ENCODE results near the gene POLE3. TPM values are rescaled to one million over a fixed set of nuclear protein-coding genes. Genes with fewer than 3 reads are reported as not detected.
"Not testable (repeated sequence)": the region's sequence is repeated elsewhere in the genome, so short reads cannot be mapped to it uniquely, and the experiment has no call there.

POLE3 gene
- total RNA-seq, 5 donors from 2014 or later (not counting 1 experiment from before 2014, with no cell fraction given) = 47.2 to 59.1 (median 50.6) TPM

DNA sequence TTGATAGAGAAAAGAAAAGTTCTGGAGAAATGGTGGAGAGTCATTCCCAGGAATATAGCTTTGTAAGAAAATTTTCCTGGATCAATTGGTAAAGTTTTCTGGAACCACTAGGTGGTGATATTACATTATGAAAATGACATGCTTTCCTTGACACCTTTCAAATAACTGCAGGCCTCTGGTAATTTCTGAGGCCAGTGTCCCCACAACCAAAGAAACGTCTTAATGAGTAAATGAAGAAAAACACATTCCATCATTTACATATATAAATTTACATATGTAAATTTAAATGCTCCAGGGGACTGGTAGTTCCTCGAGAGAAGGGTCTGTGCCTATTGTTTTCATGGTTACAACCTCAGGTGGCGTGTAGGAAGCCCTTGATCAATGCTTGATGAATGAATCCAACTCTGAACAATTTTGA lies 35.9 kb upstream of the POLE3 start:
- no peaks in the 10 kb centered on the region for H3K4me1 ChIP-seq (ENCODE audit: control insufficient read depth in 1 of 2, extremely low read depth in 1 of 2, insufficient read depth in 2 of 2, low read length in 2 of 2)
- no peak overlapping the region for H3K4me3 ChIP-seq (ENCODE audit: control insufficient read depth in 1 of 2, extremely low read depth in 1 of 2, low read length in 1 of 2)
- peaks cover 0 to 3% of the 10 kb centered on the region in 2 experiments for H3K27me3 ChIP-seq (replicated peaks in 1 of 2; ENCODE audit: control insufficient read depth in 2 of 2, extremely low read depth in 1 of 2, insufficient read depth in 2 of 2, low read length in 1 of 2)
- peak in 3 of 35 experiments; percentile 2 to 66 (median 7) for DNase-seq
- no peak for ATAC-seq (replicated peaks in 1 of 4)
- WGBS (ENCODE audit: insufficient coverage) = 95% methylated on average over 2 of the region's 3 CpGs
- no peaks in the 10 kb centered on the region for H3K9me3 ChIP-seq
- Mint-ChIP-seq H3K36me3 (no peaks in the 10 kb centered on the region), H3K4me1 (peaks cover 0 to 5% (median 2%) of the 10 kb centered on the region in 3 donors), H3K9me3 (no peaks in the 10 kb centered on the region), H3K27ac (no peak overlapping the region), H3K27me3 (no peaks in the 10 kb centered on the region), H3K4me3 (no peak overlapping the region)
- no peaks in the 10 kb centered on the region for H3K36me3 ChIP-seq (ENCODE audit: control insufficient read depth in 2 of 2, extremely low read depth in 1 of 2, insufficient read depth in 1 of 2, low read length in 1 of 2)
- POLR2A ChIA-PET = no interaction called here
- CTCF ChIA-PET = interaction anchor here (0.6 to 3.2 kb wide), 21 partner anchors 13 to 212 kb away, joined by 3 to 29 read pairs (median 6); partner anchors contain the start of genes C9orf43 (in 1 of the 2), CDC26 (in 1 of the 2) and POLE3 (in 1 of the 2)
- H3K27ac ChIP-seq (ENCODE audit: low read length) = no peak overlapping the region

DNA sequence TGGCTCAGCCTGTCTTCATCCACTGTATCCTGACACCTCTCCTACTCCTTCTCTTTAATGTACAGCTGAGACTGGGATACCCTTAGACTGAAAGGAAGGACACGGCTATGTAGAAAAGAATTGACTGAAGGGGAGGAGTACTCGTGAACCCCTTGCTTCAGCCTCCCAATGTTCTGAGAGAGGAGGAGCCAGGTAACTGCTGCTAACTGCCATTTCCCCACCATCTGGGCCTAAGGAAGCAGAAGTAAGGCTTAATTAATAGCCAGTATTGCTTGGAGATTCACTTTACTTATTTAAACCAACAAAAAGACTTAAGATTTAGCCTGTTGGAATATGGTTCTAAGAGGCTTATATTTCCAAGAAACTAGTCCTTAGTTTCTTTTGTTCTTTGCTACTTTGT lies 34.3 kb upstream of the POLE3 start:
- Mint-ChIP-seq H3K27ac (no peak overlapping the region), H3K36me3 (no peaks in the 10 kb centered on the region), H3K4me3 (no peak overlapping the region), H3K27me3 (no peaks in the 10 kb centered on the region), H3K4me1 (peaks cover 0 to 5% (median 2%) of the 10 kb centered on the region in 3 donors), H3K9me3 (no peaks in the 10 kb centered on the region)
- DNase-seq (no peak), ATAC-seq (replicated peaks in 1 of 4) (no peak)
- WGBS (ENCODE audit: insufficient coverage) = no CpG with 5 or more reads among the region's 2 CpGs
- ChIA-PET CTCF (interaction anchor here (0.8 to 2.5 kb wide), 6 partner anchors 134 to 214 kb away, joined by 3 to 29 read pairs (median 11); no protein-coding TSS in a partner anchor), POLR2A (no interaction called here)
- Histone ChIP-seq H3K9me3 (no peaks in the 10 kb centered on the region), H3K4me1 (ENCODE audit: control insufficient read depth in 1 of 2, extremely low read depth in 1 of 2, insufficient read depth in 2 of 2, low read length in 2 of 2) (no peaks in the 10 kb centered on the region), H3K27me3 (replicated peaks in 1 of 2; ENCODE audit: control insufficient read depth in 2 of 2, extremely low read depth in 1 of 2, insufficient read depth in 2 of 2, low read length in 1 of 2) (peaks cover 0 to 3% of the 10 kb centered on the region in 2 experiments), H3K36me3 (ENCODE audit: control insufficient read depth in 2 of 2, extremely low read depth in 1 of 2, insufficient read depth in 1 of 2, low read length in 1 of 2) (no peaks in the 10 kb centered on the region), H3K27ac (ENCODE audit: low read length) (no peak overlapping the region), H3K4me3 (ENCODE audit: control insufficient read depth in 1 of 2, extremely low read depth in 1 of 2, low read length in 1 of 2) (no peak overlapping the region)

DNA sequence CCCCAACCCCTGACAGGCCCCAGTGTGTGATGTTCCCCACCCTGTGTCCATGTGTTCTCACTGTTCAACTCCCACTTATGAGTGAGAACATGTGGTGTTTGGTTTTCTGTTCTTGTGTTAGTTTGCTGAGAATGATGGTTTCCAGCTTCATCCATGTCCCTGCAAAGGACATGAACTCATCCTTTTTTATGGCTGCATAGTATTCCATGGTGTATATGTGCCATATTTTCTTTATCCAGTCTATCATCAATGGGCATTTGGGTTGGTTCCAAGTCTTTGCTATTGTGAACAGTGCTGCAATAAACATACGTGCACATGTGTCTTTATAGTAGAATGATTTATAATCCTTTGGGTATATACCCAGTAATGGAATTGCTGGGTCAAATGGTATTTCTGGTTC lies 27.2 kb upstream of the POLE3 start:
- H3K27ac Mint-ChIP-seq; H3K36me3 ChIP-seq (ENCODE audit: control insufficient read depth in 2 of 2, extremely low read depth in 1 of 2, insufficient read depth in 1 of 2, low read length in 1 of 2); ATAC-seq (replicated peaks in 1 of 4); POLR2A ChIA-PET; DNase-seq; H3K9me3 ChIP-seq; H3K27me3 ChIP-seq (replicated peaks in 1 of 2; ENCODE audit: control insufficient read depth in 2 of 2, extremely low read depth in 1 of 2, insufficient read depth in 2 of 2, low read length in 1 of 2); H3K27ac ChIP-seq (ENCODE audit: low read length); H3K4me1 ChIP-seq (ENCODE audit: control insufficient read depth in 1 of 2, extremely low read depth in 1 of 2, insufficient read depth in 2 of 2, low read length in 2 of 2); H3K4me1 Mint-ChIP-seq; H3K4me3 ChIP-seq (ENCODE audit: control insufficient read depth in 1 of 2, extremely low read depth in 1 of 2, low read length in 1 of 2); H3K27me3 Mint-ChIP-seq; H3K9me3 Mint-ChIP-seq; H3K36me3 Mint-ChIP-seq; H3K4me3 Mint-ChIP-seq; CTCF ChIA-PET: not testable (repeated sequence)
- WGBS (ENCODE audit: insufficient coverage) = no CpG with 5 or more reads among the region's 1 CpG

DNA sequence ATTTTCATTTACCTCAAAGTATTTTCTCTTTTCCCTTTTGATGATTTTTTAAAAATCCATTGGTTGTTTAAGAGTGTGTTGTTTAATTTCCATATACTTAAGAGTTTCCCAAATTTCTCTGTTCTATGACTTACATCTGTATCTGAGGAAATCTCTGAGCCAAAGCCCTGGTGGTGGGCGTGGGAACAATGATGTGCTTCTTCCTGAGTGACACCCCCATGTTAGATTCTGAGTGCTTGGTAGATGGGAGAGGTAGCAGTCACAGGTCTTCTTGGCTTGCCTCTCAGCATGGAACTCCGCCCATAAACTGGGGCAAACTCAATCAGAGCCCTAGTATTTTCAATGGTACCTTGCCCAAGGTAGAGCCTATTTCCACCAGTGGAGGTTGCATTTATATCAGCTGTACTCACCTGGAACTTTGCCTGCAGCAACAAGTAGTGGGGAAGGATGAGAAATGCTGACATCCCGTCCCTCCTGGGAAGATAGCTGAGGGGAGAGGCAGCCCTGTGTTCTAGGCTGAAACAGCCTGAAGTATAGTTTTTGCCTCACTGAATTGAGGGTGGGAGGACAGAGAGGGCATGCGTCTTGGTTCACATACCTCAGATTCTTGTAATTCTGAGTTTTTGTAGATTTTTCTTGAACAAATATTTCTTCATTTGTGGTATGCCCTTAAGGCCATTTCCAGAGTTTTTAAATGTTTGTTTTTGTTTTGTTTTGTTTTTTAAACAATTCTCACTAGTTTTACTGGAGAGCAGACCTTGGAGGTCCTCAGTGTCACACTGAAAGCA lies 26.4 kb upstream of the POLE3 start:
- POLR2A ChIA-PET = interaction anchor here in 1 of 2 donors (0.6 kb wide), 1 partner anchor 33 kb away, joined by 9 read pairs; no protein-coding TSS in a partner anchor
- no peaks in the 10 kb centered on the region for H3K9me3 Mint-ChIP-seq

DNA sequence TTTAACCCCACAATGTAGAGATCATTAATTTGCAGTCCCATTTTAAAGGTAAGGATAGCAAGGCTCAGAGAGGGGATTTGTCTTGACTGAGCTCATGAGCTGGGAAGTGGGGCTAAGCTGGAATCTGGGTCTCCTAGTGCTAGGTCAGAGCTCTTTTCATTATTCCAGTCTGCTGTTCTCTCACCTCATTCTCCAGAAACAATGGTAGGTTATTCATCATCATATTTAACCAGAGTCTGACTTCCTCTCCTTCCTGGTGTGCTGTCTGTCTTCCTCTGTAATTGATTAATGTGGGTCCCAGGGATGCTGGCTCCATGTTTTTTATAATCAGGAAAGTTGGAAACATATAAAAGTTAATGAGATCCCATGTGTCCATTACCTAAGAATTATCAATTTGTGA lies 20.7 kb upstream of the POLE3 start:
- Histone ChIP-seq H3K27ac (ENCODE audit: low read length) (no peak overlapping the region), H3K4me3 (ENCODE audit: control insufficient read depth in 1 of 2, extremely low read depth in 1 of 2, low read length in 1 of 2) (no peak overlapping the region), H3K36me3 (ENCODE audit: control insufficient read depth in 2 of 2, extremely low read depth in 1 of 2, insufficient read depth in 1 of 2, low read length in 1 of 2) (no peaks in the 10 kb centered on the region), H3K4me1 (ENCODE audit: control insufficient read depth in 1 of 2, extremely low read depth in 1 of 2, insufficient read depth in 2 of 2, low read length in 2 of 2) (no peaks in the 10 kb centered on the region), H3K9me3 (no peaks in the 10 kb centered on the region), H3K27me3 (replicated peaks in 1 of 2; ENCODE audit: control insufficient read depth in 2 of 2, extremely low read depth in 1 of 2, insufficient read depth in 2 of 2, low read length in 1 of 2) (no peaks in the 10 kb centered on the region)
- DNase-seq (no peak), ATAC-seq (replicated peaks in 1 of 4) (no peak)
- Mint-ChIP-seq H3K36me3 (no peaks in the 10 kb centered on the region), H3K27me3 (peaks cover 0 to 4% of the 10 kb centered on the region in 2 donors), H3K9me3 (no peaks in the 10 kb centered on the region), H3K4me3 (no peak overlapping the region), H3K27ac (no peak overlapping the region), H3K4me1 (no peaks in the 10 kb centered on the region)
- ChIA-PET CTCF (interaction anchor here in 1 of 2 donors (0.5 kb wide), 1 partner anchor 26 kb away, joined by 3 read pairs; no protein-coding TSS in a partner anchor), POLR2A (no interaction called here)

More for the DNA sequence above, 26.4 kb upstream of the POLE3 start:
- CTCF ChIA-PET = no interaction called here
- Mint-ChIP-seq H3K27ac (no peak overlapping the region), H3K36me3 (no peaks in the 10 kb centered on the region), H3K4me3 (no peak overlapping the region), H3K4me1 (no peaks in the 10 kb centered on the region), H3K27me3 (peaks cover 0 to 3% of the 10 kb centered on the region in 2 donors)
- ATAC-seq (replicated peaks in 1 of 4) (no peak), DNase-seq (no peak)
- Histone ChIP-seq H3K27me3 (replicated peaks in 1 of 2; ENCODE audit: control insufficient read depth in 2 of 2, extremely low read depth in 1 of 2, insufficient read depth in 2 of 2, low read length in 1 of 2) (no peaks in the 10 kb centered on the region), H3K36me3 (ENCODE audit: control insufficient read depth in 2 of 2, extremely low read depth in 1 of 2, insufficient read depth in 1 of 2, low read length in 1 of 2) (no peaks in the 10 kb centered on the region), H3K27ac (ENCODE audit: low read length) (no peak overlapping the region), H3K9me3 (no peaks in the 10 kb centered on the region), H3K4me1 (ENCODE audit: control insufficient read depth in 1 of 2, extremely low read depth in 1 of 2, insufficient read depth in 2 of 2, low read length in 2 of 2) (no peaks in the 10 kb centered on the region), H3K4me3 (ENCODE audit: control insufficient read depth in 1 of 2, extremely low read depth in 1 of 2, low read length in 1 of 2) (no peak overlapping the region)
- 69% methylated on average over 3 of the region's 4 CpGs for WGBS (ENCODE audit: insufficient coverage)

DNA sequence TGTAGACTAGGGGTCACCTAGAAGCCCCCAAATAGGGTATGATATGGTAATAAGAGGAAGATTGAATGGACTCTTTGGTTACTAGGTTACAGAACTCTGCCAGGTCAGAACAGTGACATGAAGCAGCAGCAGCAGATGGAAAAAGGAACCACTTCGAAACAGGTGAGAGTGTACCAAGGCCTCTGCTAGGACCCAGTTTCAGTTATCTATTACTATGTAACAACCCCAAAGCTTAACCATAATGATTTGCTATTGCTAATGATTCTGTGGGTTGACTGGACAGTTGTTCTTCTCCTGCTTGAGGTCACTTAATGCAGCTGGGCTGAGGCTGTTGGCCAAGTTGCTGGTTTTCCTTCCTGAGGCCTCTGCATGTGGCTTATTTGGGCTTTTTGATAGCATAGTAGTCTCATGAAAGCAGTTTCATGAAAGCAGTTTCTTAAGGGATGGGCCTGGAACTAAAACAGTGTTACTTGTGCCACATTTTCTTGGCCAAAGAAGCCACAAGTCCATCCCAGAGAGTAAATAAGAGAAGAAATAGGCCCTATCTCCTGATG lies 17.7 kb upstream of the POLE3 start:
- H3K4me1 ChIP-seq (ENCODE audit: control insufficient read depth in 1 of 2, extremely low read depth in 1 of 2, insufficient read depth in 2 of 2, low read length in 2 of 2) = no peaks in the 10 kb centered on the region
- ChIA-PET POLR2A (no interaction called here), CTCF (interaction anchor here (0.7 to 1.1 kb wide), 2 partner anchors 89 to 1244 kb away, joined by 3 to 4 read pairs; no protein-coding TSS in a partner anchor)
- no CpG with 5 or more reads among the region's 1 CpG for WGBS (ENCODE audit: insufficient coverage)
- ATAC-seq (replicated peaks in 1 of 4) (no peak), DNase-seq (no peak)
- H3K36me3 Mint-ChIP-seq = no peaks in the 10 kb centered on the region
- peaks cover 8 to 9% of the 10 kb centered on the region in 2 donors for H3K27me3 Mint-ChIP-seq
- H3K9me3 Mint-ChIP-seq = no peaks in the 10 kb centered on the region
- H3K27ac Mint-ChIP-seq = no peak overlapping the region
- H3K4me3 ChIP-seq (ENCODE audit: control insufficient read depth in 1 of 2, extremely low read depth in 1 of 2, low read length in 1 of 2) = no peak overlapping the region
- no peaks in the 10 kb centered on the region for H3K4me1 Mint-ChIP-seq
- no peaks in the 10 kb centered on the region for H3K36me3 ChIP-seq (ENCODE audit: control insufficient read depth in 2 of 2, extremely low read depth in 1 of 2, insufficient read depth in 1 of 2, low read length in 1 of 2)
- H3K27me3 ChIP-seq (replicated peaks in 1 of 2; ENCODE audit: control insufficient read depth in 2 of 2, extremely low read depth in 1 of 2, insufficient read depth in 2 of 2, low read length in 1 of 2) = no peaks in the 10 kb centered on the region
- no peaks in the 10 kb centered on the region for H3K9me3 ChIP-seq
- no peak overlapping the region for H3K27ac ChIP-seq (ENCODE audit: low read length)
- H3K4me3 Mint-ChIP-seq = no peak overlapping the region

Measured in T-cell (primary cell).